ENCODE measurements around the gene MICB.

- TF ChIP-seq CTCF (IDR thresholded peaks at IDR 0.05), result no peak
- no peak for TF ChIP-seq POLR2A (IDR thresholded peaks at IDR 0.05)
These were observed 24.7 kb upstream of the MICB start for GRCh38 chr6:31473244-31473643.
